GM12892 (cell line): ENCODE measurements around the gene ABHD12.

ENCODE experiments used
- POLR2A ChIP-seq: IDR thresholded peaks from 2 replicates; pipeline ENCODE4 v1.6.1; 2011; ENCODE audit warnings: low read depth, low read length, control low read depth
- POLR2AphosphoS5 ChIP-seq: IDR thresholded peaks from 2 replicates; pipeline ENCODE4 v1.6.1; 2011; ENCODE audit warnings: low read depth, low read length, control low read depth
- TAF1 ChIP-seq: IDR thresholded peaks from 2 replicates; pipeline ENCODE4 v1.6.1; 2011; ENCODE audit warnings: low read depth, mild to moderate bottlenecking, control low read depth, low read length, borderline replicate concordance

GRCh38 chr20:25279403-25279802 lies 111.2 kb downstream of the ABHD12 start:
- TF ChIP-seq POLR2AphosphoS5 (no peak), POLR2A (no peak), TAF1 (no peak)
